GM10248 (cell line): Measurements from ENCODE around the gene POLR2L.
A peak's percentile ranks its signal among the peaks of the same experiment; 100 is the strongest.

Source experiments
- CTCF ChIA-PET: fragments of 300-600 bp; sonication (Branson Sonifier 250); formaldehyde crosslinking; extraction: SDS; loops from one replicate; lab custom pipeline; 2021; ENCODE audit warnings: antibody characterized with exemption; lab: Yijun Ruan, JAX
- POLR2A ChIA-PET: fragments of 350-650 bp; sonication (Branson Sonifier 250); formaldehyde crosslinking; extraction: SDS; loops from one replicate; lab custom pipeline; 2020; ENCODE audit warnings: antibody characterized with exemption; lab: Yijun Ruan, JAX
- DNase-seq: peaks from one replicate; pipeline ENCODE4 v3.0.0; 2012; ENCODE audit errors: extremely low spot score
- TF ChIP-seq, protein P1 (sequence below): IDR thresholded peaks from 2 replicates; pipeline ENCODE4 v1.5.1; 2012; ENCODE audit warnings: mild to moderate bottlenecking, low read depth; ENCODE audit errors: extremely low read depth, missing control alignments, control extremely low read depth

Gene POLR2L

DNA sequence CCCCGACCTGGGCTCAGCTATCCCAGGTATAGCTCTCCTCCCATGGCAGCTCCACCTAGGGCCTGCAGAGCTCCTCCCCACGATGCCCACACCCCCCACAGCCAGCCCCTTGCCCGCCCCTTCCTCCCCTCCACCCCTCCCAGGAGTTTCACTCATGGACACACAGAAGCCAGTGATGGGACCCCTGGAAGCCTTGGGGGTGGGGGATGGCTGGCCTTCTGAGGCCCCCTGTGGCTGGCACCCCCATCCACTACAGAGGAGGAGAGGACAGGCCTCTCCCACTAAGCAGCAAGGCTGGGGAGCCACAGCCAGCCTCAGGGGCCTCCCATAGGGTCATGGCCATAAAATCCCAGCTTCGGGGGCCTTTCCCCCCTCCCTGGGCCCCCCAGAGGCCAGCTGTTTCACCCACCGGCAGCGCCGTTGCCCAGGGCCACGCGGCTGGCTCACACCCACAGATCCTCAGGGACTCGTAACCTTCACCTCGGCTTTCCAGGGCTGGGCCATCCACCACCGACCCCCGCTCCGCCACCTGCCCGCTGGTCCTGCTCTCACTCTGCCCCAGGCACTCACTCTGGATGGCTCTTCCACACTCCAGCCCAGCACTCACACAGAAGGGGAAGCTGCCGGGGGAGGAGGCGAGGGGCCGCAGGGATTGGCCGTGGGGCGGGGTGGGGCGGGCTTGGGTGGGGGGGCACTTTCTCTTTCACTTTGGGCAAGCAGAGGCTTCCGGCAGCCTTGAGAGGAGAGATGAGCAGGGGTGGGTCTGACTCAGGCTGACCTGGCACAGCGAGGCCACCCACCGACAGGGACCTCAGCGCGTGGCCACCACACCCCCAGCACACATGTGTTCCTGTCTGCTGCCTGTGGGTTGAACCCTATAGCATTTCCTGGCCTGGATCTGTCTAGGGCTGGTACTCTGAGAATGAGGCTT is 46.4 kb downstream of the POLR2L start:
- ChIA-PET POLR2A (interaction anchor here (0.8 to 1.2 kb wide), 3 partner anchors 13 to 100 kb away, joined by 3 to 4 read pairs (median 3); partner anchors contain the start of genes PNPLA2 and TMEM80), CTCF (interaction anchor here (1.0 to 2.4 kb wide), 9 partner anchors 12 to 277 kb away, joined by 3 to 12 read pairs (median 3); partner anchors contain the start of gene RPLP2)
- peak; percentile 93 for DNase-seq
- TF ChIP-seq, protein P1, sequence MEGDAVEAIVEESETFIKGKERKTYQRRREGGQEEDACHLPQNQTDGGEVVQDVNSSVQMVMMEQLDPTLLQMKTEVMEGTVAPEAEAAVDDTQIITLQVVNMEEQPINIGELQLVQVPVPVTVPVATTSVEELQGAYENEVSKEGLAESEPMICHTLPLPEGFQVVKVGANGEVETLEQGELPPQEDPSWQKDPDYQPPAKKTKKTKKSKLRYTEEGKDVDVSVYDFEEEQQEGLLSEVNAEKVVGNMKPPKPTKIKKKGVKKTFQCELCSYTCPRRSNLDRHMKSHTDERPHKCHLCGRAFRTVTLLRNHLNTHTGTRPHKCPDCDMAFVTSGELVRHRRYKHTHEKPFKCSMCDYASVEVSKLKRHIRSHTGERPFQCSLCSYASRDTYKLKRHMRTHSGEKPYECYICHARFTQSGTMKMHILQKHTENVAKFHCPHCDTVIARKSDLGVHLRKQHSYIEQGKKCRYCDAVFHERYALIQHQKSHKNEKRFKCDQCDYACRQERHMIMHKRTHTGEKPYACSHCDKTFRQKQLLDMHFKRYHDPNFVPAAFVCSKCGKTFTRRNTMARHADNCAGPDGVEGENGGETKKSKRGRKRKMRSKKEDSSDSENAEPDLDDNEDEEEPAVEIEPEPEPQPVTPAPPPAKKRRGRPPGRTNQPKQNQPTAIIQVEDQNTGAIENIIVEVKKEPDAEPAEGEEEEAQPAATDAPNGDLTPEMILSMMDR: no peak

DNA sequence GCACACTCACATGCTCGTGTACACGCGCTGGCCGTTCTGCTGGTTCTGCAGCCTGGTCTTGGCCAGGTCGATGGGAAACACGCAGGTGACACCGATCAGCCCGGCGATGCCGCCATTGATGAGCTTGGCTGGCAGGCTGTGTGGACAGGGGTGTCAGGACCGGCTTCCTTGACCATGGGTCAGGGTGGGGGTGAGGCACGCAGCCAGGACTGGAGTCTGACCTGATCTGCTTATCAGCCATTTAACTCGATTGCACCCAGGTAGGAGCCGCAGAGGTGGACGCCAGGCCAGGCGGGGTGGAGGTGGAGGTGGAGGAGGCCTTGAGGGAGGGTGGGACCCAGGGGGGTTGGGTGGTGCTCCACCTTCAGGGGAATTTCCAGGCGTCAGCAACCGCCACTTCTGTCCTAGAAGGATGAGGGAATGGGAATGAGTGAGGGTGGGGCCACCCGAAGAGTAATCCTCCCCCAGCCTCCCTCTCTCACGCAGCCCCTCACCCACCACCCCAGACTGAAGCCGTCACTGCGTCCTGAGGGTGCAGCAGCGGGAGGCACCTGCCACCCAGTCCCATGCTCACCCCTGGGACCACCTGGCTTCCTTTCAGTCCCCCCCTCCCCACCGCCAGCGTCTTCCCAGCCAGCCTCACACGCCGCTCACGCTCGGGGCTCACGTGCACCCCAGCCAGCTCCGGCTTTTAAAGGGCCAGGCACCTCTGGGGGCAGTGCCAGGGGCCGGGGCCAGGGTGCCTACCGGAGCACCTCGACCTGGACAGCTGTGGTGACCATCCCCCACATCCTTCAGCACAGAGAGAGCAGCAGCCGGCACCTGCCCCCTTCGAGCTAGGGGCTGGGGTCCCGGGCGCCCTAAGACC is 47.3 kb downstream of the POLR2L start:
- TF ChIP-seq, protein P1: no peak
- POLR2A ChIA-PET: interaction anchor here (0.5 to 0.8 kb wide), 2 partner anchors 24 to 99 kb away, joined by 3 to 4 read pairs; partner anchors contain the start of gene TMEM80

DNA sequence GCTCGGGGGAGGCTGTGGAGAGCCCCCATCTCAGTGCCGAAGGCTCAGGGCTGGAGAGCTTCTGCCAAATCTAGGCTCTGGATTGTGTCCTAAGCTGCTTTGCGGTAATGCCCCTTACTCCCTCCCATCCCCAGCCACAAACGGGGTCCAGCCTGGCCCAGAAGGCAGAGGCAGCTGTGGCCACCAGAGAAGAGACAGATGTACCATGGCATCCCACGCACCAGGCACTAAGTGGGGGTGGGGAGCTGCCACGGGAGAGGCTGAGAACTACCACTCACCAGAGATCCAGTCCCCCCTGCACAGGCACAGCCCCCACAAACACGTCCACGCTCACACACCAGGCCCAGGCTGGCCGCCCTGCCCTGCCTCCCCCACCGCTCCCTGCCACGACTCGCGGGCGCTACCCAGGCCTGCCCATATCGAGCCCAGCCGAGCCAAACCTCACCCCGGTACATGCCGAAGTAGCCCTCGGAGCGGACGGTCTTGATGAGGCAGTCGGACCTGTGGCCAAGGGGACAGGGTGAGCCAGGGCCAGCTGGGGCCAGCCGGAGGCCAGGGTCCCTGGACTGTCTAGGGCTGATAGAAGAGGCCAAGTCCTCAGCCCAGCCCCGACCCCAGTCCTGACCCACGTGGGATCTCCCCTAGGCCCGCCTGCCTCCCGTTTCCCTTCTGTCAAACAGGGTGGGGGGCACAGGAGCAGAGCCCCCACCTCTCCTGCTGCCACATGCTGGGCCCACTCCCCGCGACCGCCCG is 48.1 kb downstream of the POLR2L start:
- TF ChIP-seq, protein P1: no peak
- ChIA-PET POLR2A (no interaction called here), CTCF (no interaction called here)

More for the DNA sequence above, 47.3 kb downstream of the POLR2L start:
- no peak for DNase-seq
- CTCF ChIA-PET: interaction anchor here (1.0 to 2.4 kb wide), 5 partner anchors 11 to 276 kb away, joined by 3 to 12 read pairs (median 3); partner anchors contain the start of gene RPLP2

DNA sequence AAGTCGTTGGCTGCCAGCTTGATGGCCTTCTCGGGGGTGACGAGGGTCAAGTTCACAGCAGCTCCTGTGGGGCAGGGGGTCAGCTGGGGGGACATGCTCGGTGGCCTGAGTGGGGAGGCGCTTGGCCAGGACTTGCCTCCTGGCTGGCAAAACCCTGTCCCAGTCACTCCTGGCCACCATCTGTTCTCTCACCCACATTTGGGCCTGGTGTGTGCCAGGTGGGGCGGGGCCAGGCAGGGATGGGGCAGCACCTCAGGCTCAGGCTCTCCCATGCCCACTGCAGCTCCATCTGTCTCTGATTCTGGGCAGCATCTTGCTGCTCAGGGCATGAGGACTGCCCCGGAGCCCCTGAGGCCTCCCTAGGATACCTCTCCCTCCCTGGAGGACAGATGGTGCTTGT is 48.8 kb downstream of the POLR2L start:
- POLR2A ChIA-PET: no interaction called here
- CTCF ChIA-PET: no interaction called here
- DNase-seq: no peak
- TF ChIP-seq, protein P1: no peak

More for the DNA sequence above, 48.1 kb downstream of the POLR2L start:
- no peak for DNase-seq

DNA sequence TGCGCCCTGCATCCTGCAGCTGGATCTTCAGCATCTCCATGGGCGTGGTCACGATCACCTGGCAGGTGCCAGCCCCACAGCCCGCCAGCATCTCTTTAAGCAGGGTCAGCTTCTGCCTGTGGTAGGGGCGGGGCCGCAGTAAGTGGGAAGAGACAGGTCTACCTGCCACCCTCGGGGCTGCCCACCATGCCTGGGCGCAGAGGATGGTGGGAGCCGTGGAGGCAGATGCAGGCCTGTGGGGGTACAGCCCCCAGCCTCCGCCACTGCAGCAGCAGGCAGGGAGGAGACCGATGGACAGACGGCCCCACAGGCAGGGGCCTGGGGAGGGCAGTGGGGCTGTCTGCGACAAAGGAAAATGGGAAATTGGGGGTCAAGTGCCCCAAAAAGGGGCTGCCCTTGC is 49.5 kb downstream of the POLR2L start:
- TF ChIP-seq, protein P1: no peak
- POLR2A ChIA-PET: no interaction called here
- CTCF ChIA-PET: no interaction called here
- DNase-seq: no peak
